NCI-H748 (cell line): ENCODE data around the gene CHST8.

Source experiments
- DNase-seq: peaks from one replicate; lab custom pipeline; 2025; ENCODE audit not compliant: unreplicated experiment; lab: John Stamatoyannopoulos, UW

Gene CHST8

DNA sequence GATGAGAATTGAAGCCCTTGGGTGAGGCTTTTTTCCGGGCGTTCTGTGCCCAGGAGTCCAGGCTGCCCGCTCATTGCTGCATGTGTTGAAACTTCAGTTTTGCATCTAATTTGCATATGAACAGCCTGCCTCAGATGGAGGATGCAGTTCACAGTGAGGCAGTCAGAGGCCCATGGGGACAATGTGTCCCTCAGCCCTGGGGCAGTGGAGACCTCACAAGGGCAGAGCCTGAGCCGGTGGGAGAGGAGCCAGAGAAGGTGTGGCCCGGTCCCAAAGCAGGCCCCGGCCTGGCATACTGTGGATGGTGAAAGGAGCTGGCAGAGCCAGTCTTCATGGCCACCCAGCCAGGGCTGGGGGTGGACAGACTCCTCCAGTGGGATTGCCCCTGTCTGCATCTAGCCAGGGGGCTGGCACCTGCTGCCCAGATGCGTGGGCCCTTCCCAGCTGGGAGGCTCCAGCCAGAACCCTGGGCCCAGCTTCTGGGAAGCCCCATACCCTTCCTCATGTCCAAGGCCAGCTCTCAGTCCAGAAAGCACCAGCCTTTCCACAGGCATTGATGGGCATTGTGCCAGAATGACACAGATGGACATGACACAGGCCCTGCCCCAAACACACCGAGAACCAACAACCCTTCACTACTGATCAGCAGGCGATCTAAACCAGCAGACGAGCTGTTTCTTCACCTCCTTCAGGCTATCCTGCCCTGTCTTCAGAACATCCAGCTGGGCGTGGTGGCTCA is 142.0 kb downstream of the CHST8 start:
- no peak for DNase-seq

DNA sequence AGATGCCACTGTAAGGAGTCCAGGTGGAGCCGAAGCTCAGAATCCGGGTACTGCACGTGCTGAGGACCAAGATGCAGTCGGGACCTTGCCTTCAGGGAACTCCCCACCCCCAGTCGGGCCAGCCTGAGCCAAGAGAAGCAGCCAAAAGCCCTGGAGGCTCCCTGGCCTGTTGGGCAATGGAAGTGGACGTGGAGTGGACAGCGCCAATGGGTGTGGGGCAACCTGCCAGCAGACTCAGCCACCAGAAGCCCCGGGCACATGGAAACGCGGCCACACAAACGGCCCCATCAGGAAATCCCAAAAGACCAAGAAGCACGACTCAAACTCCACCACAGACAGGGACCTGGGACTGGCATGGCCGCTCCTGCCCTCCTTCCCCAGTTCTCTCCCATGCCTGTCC is 144.9 kb downstream of the CHST8 start:
- no peak for DNase-seq

DNA sequence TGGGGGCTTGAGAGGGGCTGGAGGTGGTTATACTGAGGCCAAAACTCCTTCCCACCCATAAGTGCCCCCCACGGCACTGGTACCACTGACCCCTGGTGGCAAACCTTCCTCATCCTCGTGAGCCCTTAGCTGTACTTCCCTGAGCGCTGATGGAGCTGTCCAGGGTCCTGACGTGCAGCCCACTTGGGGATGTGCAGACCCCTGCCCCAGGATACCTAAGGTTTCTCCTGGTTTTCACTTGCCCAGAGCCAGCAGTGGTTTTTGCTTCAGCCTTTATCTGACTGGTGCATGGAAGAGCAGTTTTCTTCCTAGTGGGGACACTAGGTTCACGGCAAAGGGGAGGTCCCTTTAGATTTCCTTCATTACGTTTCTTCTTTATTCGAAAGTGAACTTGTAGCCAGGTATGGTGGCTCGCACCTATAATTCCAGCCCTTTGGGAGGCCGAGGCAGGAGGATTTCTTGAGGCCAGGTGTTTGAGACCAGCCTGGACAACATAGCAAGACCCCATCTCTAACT is 146.2 kb downstream of the CHST8 start:
- DNase-seq, result no peak

DNA sequence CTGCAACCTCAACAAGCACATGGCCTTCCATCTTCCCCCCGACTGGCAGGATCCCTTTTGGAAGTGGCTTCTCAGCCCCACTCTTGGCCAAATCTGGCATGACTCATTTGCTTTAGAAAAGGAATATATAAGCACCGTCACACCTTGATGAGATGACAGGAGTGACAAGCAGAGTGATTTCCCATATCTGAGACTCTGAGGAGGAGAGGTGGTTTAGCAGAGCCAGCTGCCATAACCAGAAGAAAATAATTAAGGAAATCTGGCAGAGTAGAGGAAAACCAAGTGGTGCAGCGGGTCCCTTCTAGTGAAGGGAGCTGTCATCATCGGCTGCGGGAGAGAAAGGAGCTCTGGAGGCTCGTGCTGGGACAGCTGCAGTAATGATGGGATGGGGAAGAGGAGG is 147.5 kb downstream of the CHST8 start:
- DNase-seq, result no peak

DNA sequence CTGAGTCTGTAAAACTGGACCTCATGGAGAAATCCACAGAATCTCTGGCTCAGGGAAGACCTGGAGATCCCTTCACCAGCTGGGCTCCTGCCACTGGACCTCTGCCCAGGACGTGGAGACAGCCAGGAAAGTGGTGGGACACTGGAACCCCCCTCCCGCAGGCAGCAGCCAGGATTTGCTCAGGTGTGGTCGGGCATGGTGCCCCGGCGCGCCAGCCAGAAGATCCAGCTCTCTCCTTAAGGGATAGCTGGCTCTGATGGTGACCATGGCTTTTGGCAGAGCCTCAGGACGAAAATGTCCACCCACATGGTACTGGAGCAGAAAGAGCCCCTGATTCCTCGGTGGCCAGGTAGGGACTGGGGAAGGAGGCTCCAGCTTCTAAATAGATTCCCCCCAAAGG is 148.4 kb downstream of the CHST8 start:
- DNase-seq, result no peak

DNA sequence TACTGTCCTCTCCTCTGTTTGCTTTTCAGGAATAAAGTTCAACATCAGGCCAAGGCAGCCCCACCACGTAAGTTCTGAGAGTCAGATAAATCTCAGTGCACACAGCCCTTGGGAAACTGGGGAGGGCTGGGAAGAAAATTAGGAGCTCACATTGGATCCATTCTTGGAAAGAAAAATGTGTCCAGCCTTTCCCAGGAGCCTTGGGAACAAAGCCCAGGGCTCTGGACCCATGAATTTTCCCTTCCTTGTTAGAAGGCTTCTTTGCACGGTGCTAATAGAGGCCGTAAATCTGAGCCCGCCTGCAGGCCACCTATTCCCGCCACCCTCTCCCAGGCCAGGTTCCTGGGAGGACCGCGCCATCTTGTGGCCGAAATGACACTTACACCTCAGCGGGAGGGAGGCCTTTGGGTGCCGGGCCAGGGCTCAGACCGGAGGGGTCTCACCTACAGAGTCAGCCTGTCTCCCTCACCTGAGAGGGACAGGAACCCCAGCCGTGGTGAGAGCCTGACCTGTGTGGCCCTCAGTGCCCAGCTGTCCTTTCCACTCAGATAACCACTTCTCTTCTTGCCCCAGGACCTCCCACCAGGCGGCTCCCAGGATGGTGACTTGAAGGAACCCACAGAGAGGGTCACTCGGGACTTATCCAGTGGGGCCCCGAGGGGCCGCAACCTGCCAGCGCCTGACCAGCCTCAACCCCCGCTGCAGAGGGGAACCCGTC is 149.8 kb downstream of the CHST8 start:
- peak; percentile 83 for DNase-seq

DNA sequence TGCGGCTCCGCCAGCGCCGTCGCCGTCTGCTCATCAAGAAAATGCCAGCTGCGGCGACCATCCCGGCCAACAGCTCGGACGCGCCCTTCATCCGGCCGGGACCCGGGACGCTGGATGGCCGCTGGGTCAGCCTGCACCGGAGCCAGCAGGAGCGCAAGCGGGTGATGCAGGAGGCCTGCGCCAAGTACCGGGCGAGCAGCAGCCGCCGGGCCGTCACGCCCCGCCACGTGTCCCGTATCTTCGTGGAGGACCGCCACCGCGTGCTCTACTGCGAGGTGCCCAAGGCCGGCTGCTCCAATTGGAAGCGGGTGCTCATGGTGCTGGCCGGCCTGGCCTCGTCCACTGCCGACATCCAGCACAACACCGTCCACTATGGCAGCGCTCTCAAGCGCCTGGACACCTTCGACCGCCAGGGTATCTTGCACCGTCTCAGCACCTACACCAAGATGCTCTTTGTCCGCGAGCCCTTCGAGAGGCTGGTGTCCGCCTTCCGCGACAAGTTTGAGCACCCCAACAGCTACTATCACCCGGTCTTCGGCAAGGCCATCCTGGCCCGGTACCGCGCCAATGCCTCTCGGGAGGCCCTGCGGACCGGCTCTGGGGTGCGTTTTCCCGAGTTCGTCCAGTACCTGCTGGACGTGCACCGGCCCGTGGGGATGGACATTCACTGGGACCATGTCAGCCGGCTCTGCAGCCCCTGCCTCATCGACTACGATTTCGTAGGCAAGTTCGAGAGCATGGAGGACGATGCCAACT is 150.5 kb downstream of the CHST8 start:
- no peak for DNase-seq

DNA sequence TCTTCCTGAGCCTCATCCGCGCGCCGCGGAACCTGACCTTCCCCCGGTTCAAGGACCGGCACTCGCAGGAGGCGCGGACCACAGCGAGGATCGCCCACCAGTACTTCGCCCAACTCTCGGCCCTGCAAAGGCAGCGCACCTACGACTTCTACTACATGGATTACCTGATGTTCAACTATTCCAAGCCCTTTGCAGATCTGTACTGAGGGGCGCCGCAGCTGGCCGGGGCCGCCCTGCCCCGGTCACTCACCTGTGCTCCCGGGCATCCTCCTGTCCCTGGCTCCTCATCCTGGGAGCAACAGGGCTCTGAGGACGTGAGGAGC is 151.1 kb downstream of the CHST8 start:
- DNase-seq, result no peak

DNA sequence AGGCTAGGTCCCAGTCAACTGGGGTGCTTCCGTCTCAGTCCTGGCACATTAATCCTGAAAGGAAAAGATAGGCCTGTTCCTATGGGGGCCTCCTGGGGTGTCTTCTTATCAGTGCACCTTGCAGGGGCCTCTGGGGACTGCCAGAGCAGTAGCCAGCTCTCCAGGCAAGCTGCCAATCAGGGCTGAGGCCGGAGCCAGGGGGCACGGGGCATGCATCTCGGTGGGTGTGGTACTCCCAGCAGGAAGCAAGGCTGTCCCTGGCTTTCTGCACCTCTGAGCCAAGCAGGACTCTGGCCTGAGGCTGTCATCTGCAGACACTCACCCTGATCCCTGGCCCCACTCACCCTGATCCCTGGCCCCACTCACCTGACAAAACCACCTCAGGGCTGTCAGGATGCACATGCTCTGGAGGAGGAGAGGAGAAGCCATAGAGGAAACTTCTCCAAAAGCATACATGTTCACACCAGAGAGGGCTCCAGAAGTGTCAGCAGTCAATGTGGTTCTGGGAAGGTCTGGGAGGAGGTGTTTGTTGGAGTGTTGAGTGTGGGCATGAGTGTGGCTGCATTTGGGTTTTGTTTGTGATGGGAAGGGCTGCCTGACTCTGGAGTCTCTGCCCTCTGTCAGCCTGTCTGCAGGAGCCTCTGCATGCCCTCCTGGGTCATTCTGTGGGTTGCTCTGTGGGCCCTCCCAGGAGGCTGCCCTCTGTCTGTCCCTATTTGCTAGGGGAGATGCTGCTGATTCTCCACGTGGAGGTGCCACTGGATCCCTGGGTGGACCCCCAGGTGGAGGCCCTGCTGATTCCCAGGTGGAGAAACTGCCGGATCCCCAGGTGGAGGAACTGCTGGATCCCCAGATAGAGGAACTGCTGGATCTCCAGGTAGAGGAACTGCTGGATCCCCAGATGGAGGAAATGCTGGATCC is 152.2 kb downstream of the CHST8 start:
- DNase-seq, result no peak

DNA sequence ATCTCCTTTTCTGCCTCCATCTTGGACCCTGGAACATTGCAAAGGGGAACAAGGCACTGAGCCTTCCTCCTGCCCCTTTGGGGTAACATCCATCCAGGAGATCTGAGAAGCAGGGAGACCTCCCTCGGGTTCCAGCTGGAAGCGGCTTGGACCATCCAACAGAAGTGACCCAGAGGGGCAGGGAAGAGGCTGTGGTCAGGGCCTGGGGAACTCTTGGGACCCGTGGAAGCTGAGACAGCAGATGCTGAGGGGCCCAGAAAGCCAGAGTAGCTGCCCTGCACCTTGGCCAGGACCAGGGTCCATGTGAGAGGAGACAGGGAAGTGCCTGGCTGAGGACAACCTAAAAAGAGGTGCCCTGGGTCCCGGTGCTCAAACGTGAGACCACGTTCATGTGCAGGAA is 153.0 kb downstream of the CHST8 start:
- DNase-seq, result no peak

DNA sequence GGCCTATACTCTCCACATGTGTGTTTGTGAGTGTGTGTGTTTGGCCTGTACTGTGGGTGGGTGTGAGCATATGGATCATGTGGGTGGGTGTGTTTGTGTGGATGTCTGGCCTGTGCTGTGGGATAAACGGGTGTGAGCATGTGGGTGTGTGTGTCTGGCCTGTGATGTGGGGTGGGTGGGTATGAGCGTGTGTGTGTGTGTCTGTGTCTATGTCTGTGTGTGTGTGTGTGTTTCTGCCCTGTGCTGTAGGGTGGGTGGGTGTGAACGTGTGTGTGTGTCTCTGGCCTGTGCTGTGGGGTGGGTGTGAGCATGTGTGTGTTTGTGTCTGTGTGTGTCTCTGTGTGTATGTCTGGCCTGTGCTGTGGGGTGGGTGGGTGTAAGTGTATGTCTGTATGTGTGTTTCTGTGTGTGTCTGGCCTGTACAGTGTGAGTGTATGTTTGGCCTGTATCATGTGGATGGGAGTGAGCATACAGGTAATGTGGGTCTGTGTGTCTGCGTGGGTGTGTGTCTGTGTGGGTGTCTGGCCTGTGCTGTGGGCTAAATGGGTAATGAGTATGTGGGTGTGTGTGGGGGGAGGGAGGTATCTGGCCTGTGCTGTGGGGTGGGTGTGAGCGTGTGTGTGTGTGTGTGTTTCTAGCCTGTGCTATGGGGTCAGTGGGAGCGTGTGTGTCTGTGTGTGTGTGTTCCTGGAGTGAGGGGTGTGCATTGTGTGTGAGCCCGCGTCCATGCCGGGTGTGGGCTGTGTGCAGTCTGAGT is 154.2 kb downstream of the CHST8 start:
- no peak for DNase-seq

DNA sequence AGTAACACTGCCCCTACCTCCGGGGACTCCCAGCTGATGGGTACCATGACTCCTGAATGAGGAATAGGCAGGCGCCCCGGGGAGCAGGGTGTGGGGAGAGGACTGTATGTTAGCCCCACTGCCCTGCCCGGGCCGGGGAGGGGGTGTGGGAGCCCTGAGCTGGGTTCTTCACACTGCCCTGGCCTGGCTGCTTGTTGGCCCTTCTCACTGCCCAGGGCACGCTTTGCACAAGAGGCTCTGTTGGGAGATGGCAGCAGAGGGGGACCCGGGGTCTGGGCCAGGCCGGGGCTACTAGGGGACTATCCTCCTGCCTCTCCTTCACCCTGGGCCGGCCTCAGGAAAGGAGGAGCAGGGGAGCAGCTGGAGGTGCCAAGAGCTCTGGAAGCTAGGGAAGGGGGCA is 155.6 kb downstream of the CHST8 start:
- DNase-seq, result no peak

DNA sequence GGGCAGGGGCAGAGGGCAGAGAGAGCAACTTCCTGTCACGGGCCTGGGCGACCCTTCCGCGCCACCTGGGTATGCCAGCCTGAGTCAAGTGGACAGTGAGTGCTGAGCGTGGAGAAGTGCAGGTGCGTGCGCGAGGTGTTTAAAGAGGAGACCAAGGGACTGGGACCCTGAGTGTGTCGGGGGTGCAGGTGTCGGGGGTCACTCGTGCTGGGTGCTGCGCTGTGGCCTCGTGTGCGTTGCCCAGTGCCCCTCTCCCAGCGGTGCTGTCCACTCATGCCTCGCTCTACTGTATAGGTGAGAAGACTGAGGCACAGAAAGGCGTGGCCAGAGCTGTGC is 156.0 kb downstream of the CHST8 start:
- DNase-seq, result no peak

DNA sequence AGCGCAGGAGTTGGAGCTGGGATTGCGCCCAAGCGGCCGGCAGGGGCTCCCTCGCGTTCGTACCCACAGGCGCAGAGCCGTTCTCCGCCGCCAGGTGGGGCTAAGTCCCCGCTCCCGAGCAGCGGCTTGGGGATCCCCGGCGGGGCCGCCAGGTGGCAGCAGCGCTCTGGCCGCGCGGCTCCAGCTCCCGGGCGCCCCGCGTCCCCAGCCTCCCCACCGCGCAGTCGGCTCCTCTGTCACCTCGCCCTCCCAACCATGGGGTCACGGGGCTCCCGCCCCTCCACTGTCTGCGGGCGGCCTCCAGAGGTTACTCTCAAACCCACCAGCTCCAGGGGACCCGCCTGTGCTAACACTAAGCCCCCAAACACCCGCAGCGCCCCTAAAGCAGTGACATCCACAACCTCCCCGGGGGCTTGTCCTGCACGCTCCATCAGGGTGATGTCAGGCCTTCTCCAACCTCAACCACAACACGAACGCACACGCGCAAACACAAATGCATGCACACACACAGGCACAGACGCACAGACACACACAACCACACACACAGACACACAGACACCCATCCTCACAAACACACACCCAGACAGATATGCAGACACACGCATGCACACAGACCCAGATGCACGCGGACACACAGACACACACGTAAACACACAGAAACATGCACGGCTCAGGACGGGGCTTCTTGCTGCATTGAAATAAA is 156.5 kb downstream of the CHST8 start:
- DNase-seq, result peak; percentile 82

DNA sequence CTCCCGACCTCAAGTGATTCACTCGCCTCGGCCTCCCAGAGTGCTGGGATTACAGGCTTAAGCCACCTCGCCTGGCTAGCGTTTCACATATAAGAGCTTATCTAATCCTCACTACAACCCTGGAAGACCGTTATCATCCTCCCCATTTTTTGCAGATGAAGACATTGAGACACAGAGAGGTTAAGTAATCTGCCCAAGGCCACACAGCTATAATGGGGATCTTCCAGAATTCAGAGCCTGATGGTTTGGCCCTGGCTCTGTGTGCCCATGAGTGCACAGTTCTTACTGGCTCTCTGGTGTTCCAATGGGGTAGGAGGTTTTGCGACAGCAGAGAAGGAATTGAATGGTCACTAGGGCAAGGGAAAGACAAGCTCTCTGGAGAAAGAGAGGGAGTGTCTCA is 158.1 kb downstream of the CHST8 start:
- no peak for DNase-seq

DNA sequence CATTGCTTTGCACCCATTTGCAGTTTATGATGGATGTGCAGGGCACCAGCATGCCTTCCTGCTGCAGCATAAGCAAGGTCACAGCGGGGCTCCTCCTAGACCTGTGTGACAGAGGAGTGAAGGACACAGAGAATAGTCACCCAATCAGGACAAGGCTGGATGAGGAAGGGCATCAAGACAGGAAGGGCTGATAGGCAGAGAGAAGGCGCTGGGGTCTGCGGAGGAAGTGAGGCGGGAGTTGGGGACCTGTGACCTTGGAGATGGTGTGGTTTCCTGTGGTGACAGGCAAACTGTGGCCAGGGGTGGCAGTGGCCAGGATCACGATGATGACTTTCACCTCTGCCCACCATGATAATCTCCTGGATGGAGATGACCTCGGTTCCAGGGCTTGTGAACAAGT is 158.5 kb downstream of the CHST8 start:
- DNase-seq, result no peak

DNA sequence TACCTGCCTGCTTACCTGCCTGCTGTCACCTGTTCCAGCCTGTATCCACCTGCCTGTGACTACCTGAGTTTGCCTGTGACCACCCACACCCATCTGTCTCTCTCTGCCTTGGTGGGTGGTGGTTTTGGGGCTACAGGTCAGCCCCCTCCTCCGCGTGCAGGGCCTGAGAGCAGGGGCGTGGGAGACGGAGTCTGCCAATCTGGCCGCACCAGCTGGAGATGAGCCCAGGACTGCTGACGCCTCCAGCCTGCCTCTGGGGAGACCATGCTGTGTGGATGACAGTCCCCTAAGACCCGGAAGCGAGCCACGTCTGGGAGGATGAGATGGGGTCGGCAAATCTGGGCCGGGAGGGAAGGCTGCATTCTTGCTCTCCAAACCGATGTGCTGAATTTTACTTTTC is 159.0 kb downstream of the CHST8 start:
- DNase-seq, result no peak

DNA sequence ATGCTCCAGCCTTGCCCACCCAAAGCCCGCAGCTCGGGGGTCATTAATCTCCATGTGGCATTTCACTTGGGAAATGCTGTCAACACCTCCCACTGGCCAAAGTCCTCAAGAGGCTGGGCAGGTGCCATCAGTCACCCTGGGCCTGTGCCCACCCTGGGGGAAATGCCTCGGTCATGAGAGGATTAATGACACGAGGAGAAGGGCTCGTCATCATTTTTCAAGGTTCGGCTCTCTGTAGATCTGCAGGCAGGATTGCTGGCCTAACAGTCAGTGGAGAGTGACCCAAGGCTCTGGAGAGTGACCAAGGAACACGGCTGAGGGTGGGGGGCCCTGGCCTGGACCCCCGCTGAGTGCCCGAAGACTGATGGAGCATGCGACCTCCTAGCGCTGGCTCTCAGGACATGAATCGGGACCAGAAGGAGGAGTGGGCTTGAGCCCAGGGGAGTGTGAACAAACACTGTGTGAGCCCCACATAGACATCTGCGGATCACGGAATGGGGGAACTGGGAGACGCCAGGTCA is 159.7 kb downstream of the CHST8 start:
- no peak for DNase-seq

DNA sequence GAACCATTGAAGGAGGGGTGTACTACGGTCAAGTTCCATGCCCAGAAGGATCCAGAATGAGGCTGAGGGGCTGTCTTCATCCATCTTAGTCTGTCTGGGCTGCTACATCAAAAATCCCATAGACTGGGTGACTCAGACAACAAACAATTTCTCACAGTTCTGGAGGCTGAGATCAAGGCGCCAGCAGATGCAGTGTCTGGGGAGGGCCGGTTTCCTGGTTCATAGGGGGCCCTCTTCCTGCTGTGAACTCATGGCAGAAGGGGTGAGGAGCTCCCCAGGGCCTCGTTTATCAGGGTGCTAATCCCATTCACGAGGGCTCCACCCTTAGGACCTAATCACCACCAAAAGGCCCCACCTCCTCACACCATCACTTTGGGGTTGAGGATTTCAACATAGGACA is 160.2 kb downstream of the CHST8 start:
- DNase-seq, result no peak

DNA sequence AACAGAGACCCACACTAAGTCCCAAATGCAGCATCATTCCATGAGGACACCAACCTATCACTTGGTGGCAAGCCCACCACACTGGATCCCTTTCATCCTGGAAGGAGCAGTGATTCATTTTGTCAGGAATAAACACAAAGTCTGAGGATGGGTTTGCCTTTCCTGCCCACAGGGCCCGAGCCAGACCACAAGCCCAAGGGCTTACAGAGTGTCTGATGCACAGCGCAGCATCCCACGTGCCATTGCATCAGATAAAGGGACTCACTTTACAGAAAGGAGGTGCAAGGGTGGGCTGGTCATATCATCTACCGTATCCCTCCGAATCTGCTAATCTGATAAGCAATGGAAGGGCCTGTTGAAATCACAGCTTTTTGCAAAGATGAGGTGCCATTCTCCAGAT is 162.7 kb downstream of the CHST8 start:
- DNase-seq, result no peak
